ENCODE data around the gene C16orf78.

DNA sequence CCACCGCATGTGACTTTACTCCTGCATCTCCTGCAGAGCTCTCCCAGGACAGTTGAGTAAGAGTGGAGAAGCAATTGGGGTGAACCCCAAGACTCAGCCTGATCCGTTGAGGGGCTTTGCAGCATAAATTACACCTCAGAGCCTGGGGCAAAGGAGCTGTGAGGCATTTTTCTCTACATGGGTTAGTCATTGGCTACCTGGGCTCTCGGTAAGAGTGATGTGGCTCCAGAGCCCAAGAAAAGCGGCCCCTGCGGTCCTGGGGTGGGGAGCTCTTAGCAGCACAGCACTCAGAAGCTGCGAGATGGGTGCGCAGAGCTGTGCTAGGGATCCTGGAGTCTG lies 40.4 kb upstream of the C16orf78 start:
- TF ChIP-seq POLR2A (IDR thresholded peaks at IDR 0.05; ENCODE audit: low read depth, low read length) (no peak), POLR2AphosphoS5 (IDR thresholded peaks at IDR 0.05; ENCODE audit: low read depth, low read length) (no peak), SPI1 (IDR thresholded peaks at IDR 0.05; ENCODE audit: low read depth, low read length) (no peak), TAF1 (IDR thresholded peaks at IDR 0.05; ENCODE audit: low read depth, low read length) (no peak)

All from GM12891 (cell line).